GM10266 (cell line): ENCODE measurements around the gene CD79A.
"Not testable (repeated sequence)": the region's sequence is repeated elsewhere in the genome, so short reads cannot be mapped to it uniquely, and the experiment has no call there.

Experiments used
- DNase-seq: peaks from one replicate; pipeline ENCODE4 v3.0.0; 2012; ENCODE audit errors: extremely low spot score
- TF ChIP-seq, protein P1 (sequence below): IDR thresholded peaks from 2 replicates; pipeline ENCODE4 v1.5.1; 2012; ENCODE audit warnings: mild to moderate bottlenecking, low read depth; ENCODE audit not compliant: control insufficient read depth, insufficient read depth; ENCODE audit errors: missing control alignments

CD79A gene

DNA sequence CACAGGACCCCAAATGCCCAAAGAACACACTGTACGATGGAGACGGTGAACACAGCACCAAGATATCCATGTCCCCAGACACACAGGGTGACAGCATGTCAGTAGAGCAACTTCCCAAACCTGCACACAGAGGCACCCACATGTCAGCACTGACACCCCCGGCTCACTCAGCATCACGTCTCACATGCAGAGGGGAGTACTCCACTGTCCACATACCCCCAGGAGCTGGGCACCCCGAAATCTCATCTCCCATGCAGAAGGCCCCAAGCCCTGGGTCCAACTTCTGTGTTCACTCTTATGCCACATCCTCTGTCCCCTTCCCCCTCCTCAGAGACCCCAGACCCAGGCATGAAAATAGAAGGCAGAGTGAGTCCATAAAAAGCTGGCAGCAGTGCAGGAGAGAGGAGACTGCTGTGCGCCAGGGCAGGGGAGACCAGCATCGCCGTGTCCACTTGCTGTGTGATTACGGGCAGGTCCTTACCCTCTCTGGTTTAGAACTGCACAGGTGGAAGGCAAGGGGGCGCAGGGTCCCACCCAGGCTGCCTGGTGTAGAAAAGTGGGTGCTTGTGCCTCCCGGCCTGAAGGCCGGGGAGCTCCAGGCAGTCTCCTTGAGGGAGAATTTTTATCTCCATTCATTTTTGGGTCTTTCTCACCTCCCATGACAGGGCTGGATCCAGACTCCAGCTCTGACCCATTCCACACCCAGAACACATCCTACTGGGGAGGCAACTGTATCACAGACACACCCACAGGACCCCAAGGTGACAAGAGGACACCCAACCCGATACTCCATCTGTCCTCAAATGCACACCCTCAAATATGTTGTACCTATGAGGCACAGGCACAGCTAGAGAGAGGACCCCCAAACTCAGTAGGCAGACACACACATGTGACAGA, 34.2 kb downstream of the CD79A start:
- DNase-seq = no peak
- TF ChIP-seq, protein P1, sequence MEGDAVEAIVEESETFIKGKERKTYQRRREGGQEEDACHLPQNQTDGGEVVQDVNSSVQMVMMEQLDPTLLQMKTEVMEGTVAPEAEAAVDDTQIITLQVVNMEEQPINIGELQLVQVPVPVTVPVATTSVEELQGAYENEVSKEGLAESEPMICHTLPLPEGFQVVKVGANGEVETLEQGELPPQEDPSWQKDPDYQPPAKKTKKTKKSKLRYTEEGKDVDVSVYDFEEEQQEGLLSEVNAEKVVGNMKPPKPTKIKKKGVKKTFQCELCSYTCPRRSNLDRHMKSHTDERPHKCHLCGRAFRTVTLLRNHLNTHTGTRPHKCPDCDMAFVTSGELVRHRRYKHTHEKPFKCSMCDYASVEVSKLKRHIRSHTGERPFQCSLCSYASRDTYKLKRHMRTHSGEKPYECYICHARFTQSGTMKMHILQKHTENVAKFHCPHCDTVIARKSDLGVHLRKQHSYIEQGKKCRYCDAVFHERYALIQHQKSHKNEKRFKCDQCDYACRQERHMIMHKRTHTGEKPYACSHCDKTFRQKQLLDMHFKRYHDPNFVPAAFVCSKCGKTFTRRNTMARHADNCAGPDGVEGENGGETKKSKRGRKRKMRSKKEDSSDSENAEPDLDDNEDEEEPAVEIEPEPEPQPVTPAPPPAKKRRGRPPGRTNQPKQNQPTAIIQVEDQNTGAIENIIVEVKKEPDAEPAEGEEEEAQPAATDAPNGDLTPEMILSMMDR = no peak

DNA sequence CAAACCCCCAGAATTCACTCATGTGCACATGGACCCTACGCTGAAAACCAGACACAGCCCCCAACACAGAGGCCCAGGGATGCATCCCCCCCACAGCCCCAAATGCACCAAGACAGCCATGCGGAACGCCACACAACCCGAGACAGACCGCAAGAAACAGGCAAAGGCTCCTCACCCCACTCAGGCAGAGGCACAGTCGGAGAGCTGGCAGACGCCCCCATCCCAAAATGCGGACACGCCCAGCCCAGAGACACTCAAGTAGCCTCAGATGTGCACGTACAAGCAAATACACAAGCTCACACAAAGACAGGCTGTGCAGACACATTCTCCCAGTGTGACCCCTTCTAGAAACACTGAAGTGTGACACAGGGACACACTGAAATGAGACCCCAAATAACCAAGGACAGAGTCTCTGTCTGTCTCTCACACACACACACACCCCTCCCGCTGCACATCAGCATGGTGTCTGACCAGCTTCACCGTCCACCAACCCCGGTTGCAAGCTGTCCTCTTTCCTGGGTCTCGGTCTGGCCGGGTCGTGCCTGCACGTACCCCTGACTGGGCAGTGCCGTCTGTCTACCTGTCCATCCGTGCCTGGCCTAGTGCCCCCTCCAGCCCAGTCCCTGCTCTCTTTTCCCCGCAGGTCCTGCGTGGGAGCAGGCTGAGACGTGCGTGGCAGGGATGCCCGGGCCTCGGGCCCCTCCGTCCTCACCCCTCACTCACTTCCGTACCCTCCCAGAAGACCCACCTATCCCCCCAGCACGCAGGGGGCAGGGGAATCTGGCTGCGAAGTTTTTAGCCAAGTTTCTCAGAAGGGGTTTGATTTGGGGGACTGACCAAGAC, 35.0 kb downstream of the CD79A start:
- TF ChIP-seq, protein P1 = no peak
- DNase-seq = no peak

DNA sequence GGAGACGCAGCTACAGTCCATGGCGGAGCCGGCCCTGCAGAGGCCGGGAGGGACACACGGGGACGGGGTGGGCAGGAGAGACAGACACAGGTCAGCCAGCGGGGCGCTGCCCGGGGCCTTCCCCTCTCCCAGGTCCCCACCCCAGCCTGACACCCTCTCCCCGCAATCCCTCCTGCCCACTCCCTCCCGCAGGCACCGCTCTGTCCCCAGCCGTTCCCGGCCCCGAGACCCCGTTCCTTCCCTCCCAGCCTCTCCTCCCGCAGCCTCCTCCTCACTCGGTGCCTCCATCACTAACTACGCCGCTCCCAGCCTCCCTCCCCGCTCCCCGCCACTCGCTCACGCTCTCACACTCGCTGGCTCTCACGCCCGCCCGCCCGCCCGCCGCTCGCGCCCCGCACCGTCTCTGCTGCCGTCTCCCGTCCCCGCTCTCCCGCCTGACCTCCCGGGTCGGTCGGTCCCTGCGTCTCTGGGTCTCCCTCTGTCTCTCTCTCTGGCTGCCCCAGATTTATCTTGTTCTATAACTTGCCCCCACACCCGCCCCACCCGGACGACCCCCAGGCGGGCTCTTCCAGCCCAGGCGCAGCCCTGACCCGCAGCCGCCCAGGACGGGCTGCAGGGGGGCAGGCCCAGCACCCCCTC, 35.9 kb downstream of the CD79A start:
- no peak for DNase-seq
- TF ChIP-seq, protein P1 = no peak

DNA sequence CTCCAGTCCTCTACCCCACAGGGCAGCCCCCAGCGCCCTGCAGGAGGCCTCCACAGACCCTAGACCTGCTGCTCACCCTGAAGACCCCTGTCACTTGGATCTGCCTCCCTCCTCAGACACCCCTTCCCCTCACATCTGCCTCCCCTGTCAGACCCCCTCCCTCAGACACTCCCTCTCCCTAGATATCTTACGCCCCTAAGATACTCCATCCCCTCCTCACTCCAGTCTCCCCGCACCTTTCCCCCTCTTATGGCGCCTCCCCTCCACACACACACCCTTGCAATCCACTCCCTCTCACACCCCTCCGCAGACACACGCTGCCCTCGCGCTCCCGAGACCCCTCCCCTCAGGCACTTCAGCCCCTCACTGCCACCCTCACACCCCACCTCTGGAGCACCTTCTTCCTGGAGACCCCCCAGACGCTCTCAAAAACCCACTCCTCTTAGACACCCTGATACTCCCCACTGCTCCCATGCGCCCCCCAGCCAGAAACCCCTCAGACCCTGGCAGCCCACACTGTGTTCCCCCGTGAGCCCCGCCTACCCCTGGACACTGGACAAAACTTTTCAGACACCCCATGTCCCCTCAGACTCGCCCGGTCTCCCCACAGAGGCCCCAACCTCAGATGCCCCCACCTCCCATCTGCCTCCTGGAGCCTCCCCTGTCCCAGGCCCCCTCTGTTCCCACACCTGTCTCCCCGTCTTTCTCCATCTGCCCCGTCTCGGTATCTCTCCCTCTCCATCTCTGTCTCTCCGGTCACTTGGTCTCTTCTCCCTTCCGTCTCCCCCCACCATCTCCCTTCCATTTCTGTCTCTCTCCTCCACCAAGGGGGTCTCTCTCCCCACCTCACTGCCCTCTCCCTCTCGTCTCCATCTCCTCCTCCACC, 36.7 kb downstream of the CD79A start:
- TF ChIP-seq, protein P1 = no peak
- DNase-seq = no peak

GRCh38 chr19:41914424-41914834, 37.4 kb downstream of the CD79A start:
- DNase-seq = not testable (repeated sequence)

GRCh38 chr19:41915021-41915775, 38.1 kb downstream of the CD79A start:
- TF ChIP-seq, protein P1 = no peak
- DNase-seq = no peak
